ENCODE results near the gene TSSK3. TPM values are rescaled to one million over a fixed set of nuclear protein-coding genes. Genes with fewer than 3 reads are reported as not detected.

TSSK3 gene
- total RNA-seq, 1 experiment from 2014 or later, result 3.9 TPM

GRCh38 chr1:32398401-32398800 is 36.1 kb downstream of the TSSK3 start:
- DNase-seq, result no peak
- no TSS peak for BruUV-seq (replicated peaks)
- Histone ChIP-seq H4K20me1 (ENCODE audit: insufficient read depth) (peaks cover 1% of the 10 kb centered on the region; the same call in 1 of the 2 replicates), H3K4me1 (replicated peaks; ENCODE audit: insufficient read depth) (peaks cover 12% of the 10 kb centered on the region), H3K4me3 (no peak overlapping the region), H3K9me2 (ENCODE audit: insufficient read depth) (no peaks in the 10 kb centered on the region), H3K27ac (no peak overlapping the region), H3K79me2 (ENCODE audit: low read depth) (peaks cover 7% of the 10 kb centered on the region), H3K9me3 (ENCODE audit: insufficient read depth, low read depth) (no peaks in the 10 kb centered on the region), H3K36me3 (ENCODE audit: low read depth) (no peaks in the 10 kb centered on the region), H2AFZ (no peak overlapping the region), H3K4me2 (no peak overlapping the region), H3K27me3 (ENCODE audit: insufficient read depth, low read depth) (no peaks in the 10 kb centered on the region), H3F3A (ENCODE audit: insufficient read depth, low read depth) (peaks cover 6% of the 10 kb centered on the region; the same call in 1 of the 2 replicates)
- ChIA-PET CTCF (no interaction called here), POLR2A (ENCODE audit: unreplicated experiment) (no interaction called here)
- TF ChIP-seq CTCF (conservative IDR thresholded peaks at IDR 0.05) (no peak), EZH2 (IDR thresholded peaks at IDR 0.05; ENCODE audit: low read depth) (no peak)
- intact Hi-C loops (cut with micrococcal nuclease; ENCODE audit: unreplicated experiment), result loop anchor here (10.0 kb wide), 1 partner anchor 174 kb away; the partner anchor contains the start of genes EIF3I and TMEM234

- no peak overlapping the region for H3K27ac ChIP-seq
- DNase-seq, result no peak
- TF ChIP-seq CTCF (conservative IDR thresholded peaks at IDR 0.05) (no peak), EZH2 (IDR thresholded peaks at IDR 0.05; ENCODE audit: low read depth) (no peak)
- no peaks in the 10 kb centered on the region for H3K9me3 ChIP-seq (ENCODE audit: insufficient read depth, low read depth)
- no peaks in the 10 kb centered on the region; the same call in 1 of the 2 replicates for H3K79me2 ChIP-seq (ENCODE audit: low read depth)
- no TSS peak for BruUV-seq (replicated peaks)
- H3K4me3 ChIP-seq, result no peak overlapping the region
- H2AFZ ChIP-seq, result no peak overlapping the region
- ChIA-PET POLR2A (ENCODE audit: unreplicated experiment) (no interaction called here), CTCF (interaction anchor here (0.7 to 0.9 kb wide), 2 partner anchors 110 to 957 kb away, joined by 5 to 10 read pairs; no protein-coding TSS in a partner anchor)
- no peaks in the 10 kb centered on the region for H3K36me3 ChIP-seq (ENCODE audit: low read depth)
- intact Hi-C loops (cut with micrococcal nuclease; ENCODE audit: unreplicated experiment), result loop anchor here (5.0 to 10.0 kb wide), 3 partner anchors 175 to 697 kb away; partner anchors contain the start of genes EIF3I, RBBP4, TMEM234 and ZBTB8OS
- no peaks in the 10 kb centered on the region for H3K9me2 ChIP-seq (ENCODE audit: insufficient read depth)
- peaks cover 4% of the 10 kb centered on the region; the same call in 1 of the 2 replicates for H3F3A ChIP-seq (ENCODE audit: insufficient read depth, low read depth)
- no peaks in the 10 kb centered on the region for H4K20me1 ChIP-seq (ENCODE audit: insufficient read depth)
- no peaks in the 10 kb centered on the region for H3K27me3 ChIP-seq (ENCODE audit: insufficient read depth, low read depth)
- H3K4me2 ChIP-seq, result no peak overlapping the region
- H3K4me1 ChIP-seq (replicated peaks; ENCODE audit: insufficient read depth), result peaks cover 10% of the 10 kb centered on the region; the same call in 1 of the 2 replicates
These were observed 37.5 kb downstream of the TSSK3 start for GRCh38 chr1:32399843-32400242.

DNA sequence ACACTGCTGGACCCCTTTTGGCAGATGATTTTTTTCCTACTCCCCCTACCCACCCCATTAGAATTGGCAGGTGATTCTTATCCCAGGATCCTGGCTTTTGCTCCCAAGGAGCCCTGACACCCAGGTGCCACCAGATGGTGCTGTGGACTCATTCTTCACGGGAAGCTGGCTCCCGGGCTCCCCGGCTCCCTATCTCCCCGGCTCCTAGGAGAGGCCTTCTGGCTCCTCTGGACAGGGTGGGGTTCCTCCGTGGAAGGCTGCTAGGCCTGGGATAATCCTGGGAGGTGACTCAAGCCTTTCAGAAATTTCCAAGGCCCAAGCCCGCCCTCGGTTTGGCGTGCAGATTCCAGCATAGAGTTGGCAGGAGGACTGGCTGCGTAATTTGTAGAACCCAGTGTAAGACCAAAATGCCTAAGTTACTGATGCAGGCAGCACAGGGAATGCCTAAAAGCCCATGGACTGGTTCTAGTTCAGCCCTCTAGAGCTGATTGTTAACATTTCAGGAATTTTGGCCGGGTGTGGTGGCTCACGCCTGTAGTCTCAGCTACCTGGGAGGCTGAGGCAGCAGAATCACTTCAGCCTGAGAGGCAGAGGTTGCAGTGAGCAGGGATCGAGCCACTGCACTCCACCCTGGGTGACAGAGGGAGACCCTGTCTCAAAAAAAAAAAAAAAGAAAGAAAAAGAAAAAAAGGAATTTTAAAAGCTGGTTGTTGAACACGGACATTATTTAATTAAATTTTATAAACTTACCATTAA is 38.7 kb downstream of the TSSK3 start:
- TF ChIP-seq EZH2 (IDR thresholded peaks at IDR 0.05; ENCODE audit: low read depth) (no peak), CTCF (conservative IDR thresholded peaks at IDR 0.05) (peak; percentile 95)
- H3K36me3 ChIP-seq (ENCODE audit: low read depth), result no peaks in the 10 kb centered on the region
- no peak overlapping the region for H3K4me3 ChIP-seq
- intact Hi-C loops (cut with micrococcal nuclease; ENCODE audit: unreplicated experiment), result loop anchor here (1.0 to 5.0 kb wide), 3 partner anchors 13 to 696 kb away; partner anchors contain the start of genes RBBP4 and ZBTB8OS
- 0 out of 2 replicates have a peak overlapping the region, but pooled peaks have one; percentile 18 for H2AFZ ChIP-seq
- no peaks in the 10 kb centered on the region for H3K9me2 ChIP-seq (ENCODE audit: insufficient read depth)
- ChIA-PET CTCF (interaction anchor here (0.5 to 1.2 kb wide), 5 partner anchors 155 to 790 kb away, joined by 3 to 4 read pairs (median 3); no protein-coding TSS in a partner anchor), POLR2A (ENCODE audit: unreplicated experiment) (no interaction called here)
- BruUV-seq (replicated peaks), result no TSS peak
- H3F3A ChIP-seq (ENCODE audit: insufficient read depth, low read depth), result peaks cover 2% of the 10 kb centered on the region; the same call in 1 of the 2 replicates
- peak overlapping the region; percentile 39 for H3K4me2 ChIP-seq
- DNase-seq, result peak; percentile 62 to 77
- no peaks in the 10 kb centered on the region for H3K79me2 ChIP-seq (ENCODE audit: low read depth)
- no peaks in the 10 kb centered on the region for H3K9me3 ChIP-seq (ENCODE audit: insufficient read depth, low read depth)
- H4K20me1 ChIP-seq (ENCODE audit: insufficient read depth), result no peaks in the 10 kb centered on the region
- no peak overlapping the region for H3K27ac ChIP-seq
- H3K4me1 ChIP-seq (replicated peaks; ENCODE audit: insufficient read depth), result peaks cover 4% of the 10 kb centered on the region
- no peaks in the 10 kb centered on the region for H3K27me3 ChIP-seq (ENCODE audit: insufficient read depth, low read depth)
